Gastrocnemius medialis (tissue), 4 donors: Measurements from ENCODE around the gene MECP2. TPM values are rescaled to one million over a fixed set of nuclear protein-coding genes. Genes with fewer than 3 reads are reported as not detected.

ENCODE experiments used
- ATAC-seq, 2 donors: fragments of 150-250 bp; one replicate each; pipeline ENCODE4 v1.9.1; 2016
- DNase-seq, 2 donors: peaks; one replicate each; pipeline ENCODE4 v3.0.0-alpha.2; 2019
- H3K27ac ChIP-seq, 4 donors: fragments of 200-600 bp; sonication (generic); 1 replicate in 1 of 4; 2 replicates in 3 of 4; pipeline ENCODE4 v1.5.1; 2016 to 2018; ENCODE audit warnings: mild to moderate bottlenecking in 2 of 4, moderate library complexity in 1 of 4
- H3K27me3 ChIP-seq, 3 donors: fragments of 200-600 bp; sonication (generic) in 2 of 3; 1 replicate in 1 of 3; 2 replicates in 2 of 3; pipeline versions ENCODE4 v1.5.1 to v1.6.0; 2016 to 2019; ENCODE audit warnings: mild to moderate bottlenecking in 1 of 3, moderate library complexity in 1 of 3
- H3K36me3 ChIP-seq, 2 donors: fragments of 200-600 bp; sonication (generic) in 1 of 2; one replicate each; pipeline ENCODE4 v1.5.1; 2017 to 2018
- H3K4me1 ChIP-seq, 2 donors: fragments of 200-600 bp; sonication (generic) in 1 of 2; one replicate each; pipeline ENCODE4 v1.5.1; 2016 to 2017; ENCODE audit warnings: mild to moderate bottlenecking in 2 of 2
- H3K4me3 ChIP-seq, 4 donors: fragments of 200-600 bp; sonication (generic) in 3 of 4; 1 replicate in 1 of 4; 2 replicates in 3 of 4; pipeline ENCODE4 v1.5.1; 2016 to 2019; ENCODE audit warnings: mild to moderate bottlenecking in 2 of 4
- H3K9me3 ChIP-seq, 3 donors: fragments of 200-600 bp; sonication (generic) in 2 of 3; 1 replicate in 1 of 3; 2 replicates in 2 of 3; pipeline ENCODE4 v1.5.1; 2016 to 2019
- CTCF ChIP-seq, 5 experiments: fragments of 450-650 bp in 3 of 5; fragments of 200-600 bp in 2 of 5; sonication (generic) in 2 of 5; IDR thresholded peaks in 4 of 5; conservative IDR thresholded peaks in 1 of 5; 1 replicate in 4 of 5; 2 replicates in 1 of 5; pipeline ENCODE4 v1.5.1; 2016 to 2019; ENCODE audit warnings: antibody characterized with exemption in 5 of 5, mild to moderate bottlenecking in 3 of 5, moderate library complexity in 3 of 5
- POLR2A ChIP-seq, 2 donors: fragments of 450-650 bp; IDR thresholded peaks; one replicate each; pipeline ENCODE4 v1.6.1; 2017; ENCODE audit warnings: antibody characterized with exemption in 2 of 2, mild to moderate bottlenecking in 2 of 2, moderate library complexity in 2 of 2
- in situ Hi-C, 4 donors: fragments of 200-750 bp; cut with MboI; loops; one replicate each; pipeline versions ENCODE4 v1.15.0 to v1.8.0; 2017; ENCODE audit warnings: low sequenced_read_pairs in 4 of 4
- intact Hi-C: fragments of 100-400 bp; cut with DNase I; formaldehyde crosslinking; loops from one replicate; pipeline ENCODE4 v1.15.1; 2023; ENCODE audit warnings: low total_unique reads
- total RNA-seq, 4 donors: library from RNA; depleted of rRNA; stranded (reverse); fragments of >200 nt; gene quantifications; one replicate each; pipeline versions ENCODE4 v1.1.0 to v1.2.3, GENCODE V29; 2016

MECP2 gene
- total RNA-seq, 4 donors from 2014 or later = 39.0 to 63.2 (median 45.2) TPM

- TF ChIP-seq POLR2A (IDR thresholded peaks at IDR 0.05) = no peak
- no peak for TF ChIP-seq CTCF (IDR thresholded peaks at IDR 0.05 in 4 of 5, conservative IDR thresholded peaks at IDR 0.05 in 1 of 5)
- no peaks in the 10 kb centered on the region for H3K4me1 ChIP-seq
- intact Hi-C loops (no loop called here), in situ Hi-C loops (no loop called here)
- no peak for DNase-seq
- no peaks in the 10 kb centered on the region for H3K9me3 ChIP-seq
- no peak overlapping the region for H3K27ac ChIP-seq
- no peaks in the 10 kb centered on the region for H3K36me3 ChIP-seq
- peaks cover 0 to 6% (median 0%) of the 10 kb centered on the region in 3 donors for H3K27me3 ChIP-seq
- ATAC-seq = no peak
- no peak overlapping the region for H3K4me3 ChIP-seq
These were observed 23.1 kb upstream of the MECP2 start for GRCh38 chrX:154120567-154120966.

GRCh38 chrX:154117566-154117965, 20.0 kb upstream of the MECP2 start:
- DNase-seq = no peak
- TF ChIP-seq POLR2A (IDR thresholded peaks at IDR 0.05) (no peak), CTCF (IDR thresholded peaks at IDR 0.05 in 4 of 5, conservative IDR thresholded peaks at IDR 0.05 in 1 of 5) (no peak)
- no peaks in the 10 kb centered on the region for H3K4me1 ChIP-seq
- no peak overlapping the region for H3K27ac ChIP-seq
- in situ Hi-C loops = no loop called here
- intact Hi-C loops = no loop called here
- H3K27me3 ChIP-seq = peaks cover 0 to 6% (median 0%) of the 10 kb centered on the region in 3 donors
- H3K9me3 ChIP-seq = no peaks in the 10 kb centered on the region
- no peak overlapping the region for H3K4me3 ChIP-seq
- H3K36me3 ChIP-seq = no peaks in the 10 kb centered on the region
- no peak for ATAC-seq

- DNase-seq = no peak
- no peak overlapping the region for H3K27ac ChIP-seq
- H3K4me1 ChIP-seq = no peaks in the 10 kb centered on the region
- no peak for ATAC-seq
- H3K36me3 ChIP-seq = no peaks in the 10 kb centered on the region
- no peak overlapping the region for H3K4me3 ChIP-seq
- no peaks in the 10 kb centered on the region for H3K9me3 ChIP-seq
- TF ChIP-seq POLR2A (IDR thresholded peaks at IDR 0.05) (no peak), CTCF (IDR thresholded peaks at IDR 0.05 in 4 of 5, conservative IDR thresholded peaks at IDR 0.05 in 1 of 5) (no peak)
- H3K27me3 ChIP-seq = peaks cover 0 to 6% (median 0%) of the 10 kb centered on the region in 3 donors
- in situ Hi-C loops = no loop called here
- intact Hi-C loops = no loop called here
These were observed 19.1 kb upstream of the MECP2 start for GRCh38 chrX:154116426-154117211.

- no peaks in the 10 kb centered on the region for H3K4me1 ChIP-seq
- no peaks in the 10 kb centered on the region for H3K9me3 ChIP-seq
- no peak overlapping the region for H3K27ac ChIP-seq
- intact Hi-C loops (no loop called here), in situ Hi-C loops (no loop called here)
- H3K27me3 ChIP-seq = peaks cover 0 to 6% (median 0%) of the 10 kb centered on the region in 3 donors
- no peaks in the 10 kb centered on the region for H3K36me3 ChIP-seq
- TF ChIP-seq POLR2A (IDR thresholded peaks at IDR 0.05) (no peak), CTCF (IDR thresholded peaks at IDR 0.05 in 4 of 5, conservative IDR thresholded peaks at IDR 0.05 in 1 of 5) (no peak)
- no peak overlapping the region for H3K4me3 ChIP-seq
- DNase-seq (no peak), ATAC-seq (no peak)
These were observed 18.2 kb upstream of the MECP2 start for GRCh38 chrX:154115750-154116149.
